Smooth muscle cell (in vitro differentiated cells): ENCODE measurements around the gene MBNL2. TPM values are rescaled to one million over a fixed set of nuclear protein-coding genes. Genes with fewer than 3 reads are reported as not detected.

ENCODE experiments used
- DNase-seq: peaks from one replicate; lab custom pipeline; 2025; ENCODE audit not compliant: unreplicated experiment; lab: John Stamatoyannopoulos, UW
- H2AFZ ChIP-seq: fragments of 200-600 bp; sonication (generic); 2 replicates; pipeline ENCODE4 v1.6.0; 2016; ENCODE audit warnings: antibody characterized with exemption, low read depth, mild to moderate bottlenecking
- H3F3A ChIP-seq: fragments of 200-600 bp; sonication (generic); 2 replicates; pipeline ENCODE4 v1.6.0; 2017; ENCODE audit warnings: antibody characterized with exemption, low read depth
- H3K27ac ChIP-seq: fragments of 200-600 bp; sonication (generic); 2 replicates; pipeline ENCODE4 v1.5.1; 2016; ENCODE audit warnings: low read depth, mild to moderate bottlenecking
- H3K27me3 ChIP-seq: fragments of 200-600 bp; sonication (generic); 2 replicates; pipeline ENCODE4 v1.6.1; 2016; ENCODE audit warnings: low read depth, mild to moderate bottlenecking
- H3K36me3 ChIP-seq: fragments of 200-600 bp; sonication (generic); 2 replicates; pipeline ENCODE4 v1.5.1; 2016; ENCODE audit warnings: low read depth
- H3K4me1 ChIP-seq: fragments of 200-600 bp; sonication (generic); 2 replicates; pipeline ENCODE4 v1.5.1; 2016; ENCODE audit warnings: low read depth
- H3K4me2 ChIP-seq: fragments of 200-600 bp; sonication (generic); 2 replicates; pipeline ENCODE4 v1.6.0; 2016; ENCODE audit warnings: mild to moderate bottlenecking
- H3K4me3 ChIP-seq: fragments of 200-600 bp; sonication (generic); 2 replicates; pipeline ENCODE4 v1.5.1; 2016; ENCODE audit warnings: mild to moderate bottlenecking
- H3K79me2 ChIP-seq: fragments of 200-600 bp; sonication (generic); 2 replicates; pipeline ENCODE4 v1.6.0; 2016; ENCODE audit warnings: low read depth, mild to moderate bottlenecking
- H3K9ac ChIP-seq: fragments of 200-600 bp; sonication (generic); 2 replicates; pipeline ENCODE4 v1.6.0; 2016; ENCODE audit warnings: low read depth
- H3K9me3 ChIP-seq: fragments of 200-600 bp; sonication (generic); replicated peaks from 2 replicates; pipeline ENCODE4 v1.5.1; 2016; ENCODE audit warnings: low read depth
- H4K20me1 ChIP-seq: fragments of 200-600 bp; sonication (generic); 2 replicates; pipeline ENCODE4 v1.6.0; 2016; ENCODE audit warnings: low read depth
- CTCF ChIP-seq: fragments of 200-600 bp; sonication (generic); IDR thresholded peaks from 2 replicates; pipeline ENCODE4 v1.5.1; 2017; ENCODE audit warnings: borderline replicate concordance, mild to moderate bottlenecking, antibody characterized with exemption; ENCODE audit not compliant: insufficient read depth, poor library complexity, severe bottlenecking
- WGBS: methylation state at CpG from one replicate; pipeline ENCODE4 v1.1.7; 2016; ENCODE audit warnings: low lambda C conversion rate; 5-methylcytosine and 5-hydroxymethylcytosine counted together
- polyA plus RNA-seq: library from polyadenylated mRNA; unstranded; fragments of >200 nt; fragmentation: Nextera tagmentation; extraction: Ambion mirVana; gene quantifications from 2 replicates; pipeline ENCODE4 v1.2.1, GENCODE V29; 2016
- total RNA-seq: library from RNA; depleted of rRNA; stranded (reverse); fragments of >200 nt; gene quantifications from 2 replicates; pipeline ENCODE4 v1.2.3, GENCODE V29; 2014

MBNL2 gene
- total and polyA plus RNA-seq, 2 experiments from 2014 or later, result 33.7 to 120 TPM

GRCh38 chr13:97263160-97263559 is 41.0 kb downstream of the MBNL2 start:
- no peak for TF ChIP-seq CTCF
- Histone ChIP-seq H3K79me2 (peaks cover 63% of the 10 kb centered on the region), H3K36me3 (no peaks in the 10 kb centered on the region), H3K4me2 (no peak overlapping the region), H3K27me3 (no peaks in the 10 kb centered on the region), H4K20me1 (peaks cover 17% of the 10 kb centered on the region), H3K4me3 (no peak overlapping the region), H3K9ac (no peak overlapping the region), H3K27ac (no peak overlapping the region), H2AFZ (no peak overlapping the region), H3K4me1 (peaks cover 40% of the 10 kb centered on the region), H3F3A (peaks cover 54% of the 10 kb centered on the region), H3K9me3 (no peaks in the 10 kb centered on the region)
- WGBS, result 92% methylated on average over 1 of the region's 1 CpG
- DNase-seq, result no peak

- no peak overlapping the region for H3K4me2 ChIP-seq
- 95% methylated on average over 3 of the region's 3 CpGs for WGBS
- no peak overlapping the region for H3K9ac ChIP-seq
- H3K9me3 ChIP-seq, result no peaks in the 10 kb centered on the region
- TF ChIP-seq CTCF, result no peak
- H3K27me3 ChIP-seq, result no peaks in the 10 kb centered on the region
- peaks cover 42% of the 10 kb centered on the region for H3F3A ChIP-seq
- no peak overlapping the region for H3K27ac ChIP-seq
- peaks cover 24% of the 10 kb centered on the region for H4K20me1 ChIP-seq
- no peaks in the 10 kb centered on the region for H3K36me3 ChIP-seq
- peaks cover 78% of the 10 kb centered on the region for H3K79me2 ChIP-seq
- peaks cover 27% of the 10 kb centered on the region for H3K4me1 ChIP-seq
- no peak for DNase-seq
- H2AFZ ChIP-seq, result no peak overlapping the region
- H3K4me3 ChIP-seq, result no peak overlapping the region
These were observed 42.5 kb downstream of the MBNL2 start for GRCh38 chr13:97264663-97265062.

GRCh38 chr13:97266332-97266731 is 44.2 kb downstream of the MBNL2 start:
- no peak overlapping the region for H2AFZ ChIP-seq
- H3K4me2 ChIP-seq, result peak overlapping the region; percentile 71
- H3K27ac ChIP-seq, result peak overlapping the region; percentile 83
- H3K9me3 ChIP-seq, result no peaks in the 10 kb centered on the region
- 57% methylated on average over 8 of the region's 8 CpGs for WGBS
- H3K27me3 ChIP-seq, result no peaks in the 10 kb centered on the region
- H3F3A ChIP-seq, result peaks cover 25% of the 10 kb centered on the region
- peaks cover 19% of the 10 kb centered on the region for H3K4me1 ChIP-seq
- H4K20me1 ChIP-seq, result peaks cover 32% of the 10 kb centered on the region
- no peak for TF ChIP-seq CTCF
- no peak overlapping the region for H3K9ac ChIP-seq
- H3K36me3 ChIP-seq, result no peaks in the 10 kb centered on the region
- peaks cover 88% of the 10 kb centered on the region for H3K79me2 ChIP-seq
- no peak for DNase-seq
- no peak overlapping the region for H3K4me3 ChIP-seq

GRCh38 chr13:97266772-97267417 is 44.8 kb downstream of the MBNL2 start:
- no peak overlapping the region for H3K4me3 ChIP-seq
- no peak for TF ChIP-seq CTCF
- 37% methylated on average over 8 of the region's 8 CpGs for WGBS
- H3K27ac ChIP-seq, result peak overlapping the region; percentile 83
- H3K9me3 ChIP-seq, result no peaks in the 10 kb centered on the region
- H3K36me3 ChIP-seq, result no peaks in the 10 kb centered on the region
- H2AFZ ChIP-seq, result no peak overlapping the region
- H3K27me3 ChIP-seq, result no peaks in the 10 kb centered on the region
- DNase-seq, result no peak
- peak overlapping the region; percentile 71 for H3K4me2 ChIP-seq
- H3K79me2 ChIP-seq, result peaks cover 90% of the 10 kb centered on the region
- H3K4me1 ChIP-seq, result peaks cover 19% of the 10 kb centered on the region
- H3K9ac ChIP-seq, result no peak overlapping the region
- peaks cover 38% of the 10 kb centered on the region for H4K20me1 ChIP-seq
- peaks cover 23% of the 10 kb centered on the region for H3F3A ChIP-seq
